Cardiac muscle cell (in vitro differentiated cells and primary cell): ENCODE results near the gene SCUBE2. TPM values are rescaled to one million over a fixed set of nuclear protein-coding genes. Genes with fewer than 3 reads are reported as not detected.

Experiments
- DNase-seq, 2 donors: peaks; one replicate each; pipeline versions ENCODE4 v3.0.0 to v3.0.0-alpha.2; 2010 to 2017; ENCODE audit warnings: low read depth in 1 of 2, low spot score in 1 of 2
- H3K27ac ChIP-seq: fragments of 200-600 bp; sonication (generic); 2 replicates; pipeline ENCODE4 v1.5.1; 2016
- H3K27me3 ChIP-seq: fragments of 200-600 bp; sonication (generic); 2 replicates; pipeline ENCODE4 v1.6.0; 2016; ENCODE audit warnings: control low read depth
- H3K36me3 ChIP-seq: fragments of 200-600 bp; sonication (generic); 2 replicates; pipeline ENCODE4 v1.5.1; 2016; ENCODE audit warnings: control low read depth
- H3K4me1 ChIP-seq: fragments of 200-600 bp; sonication (generic); 2 replicates; pipeline ENCODE4 v1.8.1; 2017; ENCODE audit warnings: low read depth, mild to moderate bottlenecking, mixed run types
- H3K4me3 ChIP-seq: fragments of 200-600 bp; sonication (generic); 2 replicates; pipeline ENCODE4 v1.5.1; 2016; ENCODE audit warnings: mild to moderate bottlenecking
- H3K9me3 ChIP-seq: fragments of 200-600 bp; sonication (generic); 2 replicates; pipeline ENCODE4 v1.5.1; 2017; ENCODE audit warnings: low read depth, mild to moderate bottlenecking, control low read depth
- polyA plus RNA-seq: library from polyadenylated mRNA; unstranded; fragments of >200 nt; fragmentation: Nextera tagmentation; extraction: Ambion mirVana; gene quantifications from 2 replicates; pipeline ENCODE4 v1.2.1, GENCODE V29; 2016
- total RNA-seq: library from RNA; depleted of rRNA; stranded (reverse); fragments of >200 nt; gene quantifications from 2 replicates; pipeline ENCODE4 v1.2.3, GENCODE V29; 2016
- TF ChIP-seq, protein P1 (sequence below): IDR thresholded peaks from 2 replicates; pipeline ENCODE4 v1.5.1; 2012; ENCODE audit warnings: low read depth, mild to moderate bottlenecking, low read length

SCUBE2 gene
- total and polyA plus RNA-seq, 2 experiments from 2014 or later, result 0.21 TPM; not detected in 1

DNA sequence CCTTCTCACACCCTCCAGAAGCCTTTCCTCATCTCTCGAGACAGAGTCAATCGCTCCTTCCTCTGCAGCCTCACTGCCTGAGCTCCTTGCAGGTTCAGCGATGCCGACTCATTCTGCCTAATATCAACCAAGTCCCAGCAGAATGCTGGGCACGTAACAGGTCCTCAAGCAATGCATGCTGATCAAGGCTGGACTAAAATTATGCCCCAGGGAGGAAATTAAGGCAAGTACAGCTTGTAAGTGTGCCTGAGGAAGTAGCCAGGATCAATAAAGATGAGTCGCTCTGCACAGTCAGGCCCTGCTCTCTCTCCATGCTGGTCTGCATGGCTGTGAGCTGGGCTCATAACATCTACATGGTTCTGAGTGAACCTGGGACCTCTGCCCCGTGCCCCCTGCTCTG lies 62.0 kb downstream of the SCUBE2 start:
- Histone ChIP-seq H3K27me3 (no peaks in the 10 kb centered on the region), H3K4me1 (no peaks in the 10 kb centered on the region), H3K27ac (no peak overlapping the region), H3K9me3 (no peaks in the 10 kb centered on the region), H3K36me3 (no peaks in the 10 kb centered on the region), H3K4me3 (no peak overlapping the region)
- TF ChIP-seq, protein P1, sequence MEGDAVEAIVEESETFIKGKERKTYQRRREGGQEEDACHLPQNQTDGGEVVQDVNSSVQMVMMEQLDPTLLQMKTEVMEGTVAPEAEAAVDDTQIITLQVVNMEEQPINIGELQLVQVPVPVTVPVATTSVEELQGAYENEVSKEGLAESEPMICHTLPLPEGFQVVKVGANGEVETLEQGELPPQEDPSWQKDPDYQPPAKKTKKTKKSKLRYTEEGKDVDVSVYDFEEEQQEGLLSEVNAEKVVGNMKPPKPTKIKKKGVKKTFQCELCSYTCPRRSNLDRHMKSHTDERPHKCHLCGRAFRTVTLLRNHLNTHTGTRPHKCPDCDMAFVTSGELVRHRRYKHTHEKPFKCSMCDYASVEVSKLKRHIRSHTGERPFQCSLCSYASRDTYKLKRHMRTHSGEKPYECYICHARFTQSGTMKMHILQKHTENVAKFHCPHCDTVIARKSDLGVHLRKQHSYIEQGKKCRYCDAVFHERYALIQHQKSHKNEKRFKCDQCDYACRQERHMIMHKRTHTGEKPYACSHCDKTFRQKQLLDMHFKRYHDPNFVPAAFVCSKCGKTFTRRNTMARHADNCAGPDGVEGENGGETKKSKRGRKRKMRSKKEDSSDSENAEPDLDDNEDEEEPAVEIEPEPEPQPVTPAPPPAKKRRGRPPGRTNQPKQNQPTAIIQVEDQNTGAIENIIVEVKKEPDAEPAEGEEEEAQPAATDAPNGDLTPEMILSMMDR, result no peak
- DNase-seq, result no peak

GRCh38 chr11:9028581-9028980 lies 62.8 kb downstream of the SCUBE2 start:
- Histone ChIP-seq H3K4me3 (no peak overlapping the region), H3K27ac (no peak overlapping the region), H3K4me1 (no peaks in the 10 kb centered on the region), H3K9me3 (no peaks in the 10 kb centered on the region), H3K36me3 (no peaks in the 10 kb centered on the region), H3K27me3 (no peaks in the 10 kb centered on the region)
- TF ChIP-seq, protein P1, result no peak
- DNase-seq, result no peak

DNA sequence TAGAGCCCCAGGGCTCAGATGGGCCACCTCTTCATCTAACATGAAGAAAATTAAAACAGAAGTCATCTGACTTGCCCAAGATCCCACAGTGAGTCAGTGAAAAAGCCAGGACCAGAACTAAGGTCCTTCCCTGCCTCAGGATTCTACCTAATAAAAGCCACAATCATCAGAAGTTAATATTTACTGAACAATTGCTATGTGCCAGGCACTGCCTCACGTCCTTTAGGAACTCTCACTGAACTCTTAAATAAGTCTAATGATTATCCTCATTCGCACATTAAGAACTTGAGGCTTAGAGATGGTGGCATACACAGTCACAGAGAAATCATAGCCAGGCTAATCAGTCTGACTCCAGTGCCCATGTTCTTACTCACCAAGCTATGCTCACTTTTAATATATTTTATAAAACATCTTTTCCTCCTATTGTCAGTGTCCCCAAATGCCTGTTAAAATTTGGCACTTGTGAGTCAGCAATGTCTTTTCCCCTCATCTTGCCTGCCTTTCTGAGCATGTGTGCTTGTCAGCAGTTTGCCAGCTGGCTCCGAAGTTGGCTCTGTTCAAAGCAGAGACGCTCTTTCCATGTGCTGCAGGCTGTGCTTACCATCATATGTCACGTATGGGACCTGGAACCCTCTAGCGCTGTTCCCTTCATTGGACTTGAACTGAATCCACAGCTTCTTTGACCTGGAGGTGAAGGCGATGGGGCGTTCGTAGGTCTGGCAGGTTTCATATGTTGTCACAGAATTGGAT lies 66.1 kb downstream of the SCUBE2 start:
- Histone ChIP-seq H3K36me3 (no peaks in the 10 kb centered on the region), H3K4me1 (no peaks in the 10 kb centered on the region), H3K4me3 (no peak overlapping the region), H3K9me3 (no peaks in the 10 kb centered on the region), H3K27ac (no peak overlapping the region), H3K27me3 (no peaks in the 10 kb centered on the region)
- DNase-seq, result no peak
- TF ChIP-seq, protein P1, result no peak

- no peak for DNase-seq
- no peaks in the 10 kb centered on the region for H3K36me3 ChIP-seq
- H3K27me3 ChIP-seq, result no peaks in the 10 kb centered on the region
- H3K27ac ChIP-seq, result no peak overlapping the region
- H3K4me3 ChIP-seq, result no peak overlapping the region
- TF ChIP-seq, protein P1, result no peak
- no peaks in the 10 kb centered on the region for H3K4me1 ChIP-seq
- no peaks in the 10 kb centered on the region for H3K9me3 ChIP-seq
These were observed 68.3 kb downstream of the SCUBE2 start for GRCh38 chr11:9022961-9023680.

DNA sequence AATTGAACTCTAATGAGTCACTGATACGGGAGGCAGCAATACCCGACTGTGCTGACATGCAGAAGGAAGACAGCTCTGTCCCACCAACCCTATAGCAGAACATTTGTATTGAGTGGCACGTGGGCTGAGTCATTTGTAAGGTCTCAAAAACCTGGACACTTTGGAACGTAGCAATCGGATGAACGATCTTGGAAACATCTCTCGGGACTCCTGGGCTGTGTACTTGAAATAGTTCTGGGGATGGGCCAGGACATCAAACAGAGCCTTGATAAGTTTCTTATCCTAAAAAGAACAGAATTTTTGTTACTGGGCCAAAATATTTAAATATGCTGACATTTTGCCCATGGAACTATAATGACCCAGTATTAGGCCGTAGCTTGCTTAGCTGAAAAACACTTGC lies 70.5 kb downstream of the SCUBE2 start:
- peak in 1 of 2 donors; percentile 60 for DNase-seq
- Histone ChIP-seq H3K4me3 (no peak overlapping the region), H3K27ac (no peak overlapping the region), H3K9me3 (no peaks in the 10 kb centered on the region), H3K27me3 (no peaks in the 10 kb centered on the region), H3K4me1 (no peaks in the 10 kb centered on the region), H3K36me3 (no peaks in the 10 kb centered on the region)
- TF ChIP-seq, protein P1, result no peak
